ENCODE results near the gene PPP4R1.

- no peak for TF ChIP-seq CTCF (IDR thresholded peaks at IDR 0.05)
- no peak for TF ChIP-seq POLR2A (IDR thresholded peaks at IDR 0.05)
Observed at GRCh38 chr18:9569178-9569577, 45.2 kb downstream of the PPP4R1 start.
